ENCODE results near the gene DTX3L.

- TF ChIP-seq CTCF (IDR thresholded peaks at IDR 0.05; ENCODE audit: insufficient read depth, low read length, poor library complexity, severe bottlenecking): no peak
- no peak for TF ChIP-seq EZH2phosphoT487 (conservative IDR thresholded peaks at IDR 0.05; ENCODE audit: low read length)
These were observed 43.3 kb upstream of the DTX3L start for GRCh38 chr3:122520861-122521260.
